Stimulated activated CD8-positive, alpha-beta memory T cell treated with anti-CD3 and anti-CD28 coated beads, Interleukin-15, amount 100 ng/mL, for 4 hours (primary cell): ENCODE measurements around the gene NOXRED1.

Source experiments
- DNase-seq, 2 donors: peaks; one replicate each; pipeline ENCODE4 v3.0.0-alpha.2; 2020; ENCODE audit warnings: low read depth in 2 of 2

Gene NOXRED1

GRCh38 chr14:77344377-77344996 is 78.8 kb downstream of the NOXRED1 start:
- no peak for DNase-seq
